H1 (cell line): Measurements from ENCODE around the gene MAN2C1.

ENCODE experiments used
- ATF2 ChIP-seq: IDR thresholded peaks from 2 replicates; pipeline ENCODE4 v1.6.1; 2012; ENCODE audit warnings: low read length, inconsistent platforms
- CEBPB ChIP-seq: IDR thresholded peaks from 2 replicates; pipeline ENCODE4 v1.6.1; 2012; ENCODE audit warnings: low read depth, low read length
- CTCF ChIP-seq, 3 experiments: IDR thresholded peaks; 1 replicate in 2 of 3; 2 replicates in 1 of 3; pipeline versions ENCODE4 v1.5.1 to v1.6.1; 2011; ENCODE audit warnings: low read length in 3 of 3, mild to moderate bottlenecking in 3 of 3, inconsistent platforms in 2 of 3, low read depth in 1 of 3, moderate library complexity in 1 of 3; ENCODE audit not compliant: insufficient read depth in 1 of 3; ENCODE audit errors: control extremely low read depth in 1 of 3
- EZH2 ChIP-seq: fragments of 200-600 bp; sonication (generic); IDR thresholded peaks from 2 replicates; pipeline ENCODE4 v1.7.1; 2012; ENCODE audit warnings: low read depth, mild to moderate bottlenecking, moderate library complexity, low read length, inconsistent platforms; ENCODE audit not compliant: severe bottlenecking
- GABPA ChIP-seq: IDR thresholded peaks from 2 replicates; pipeline ENCODE4 v1.6.1; 2011; ENCODE audit warnings: mild to moderate bottlenecking, low read length, moderate library complexity, borderline replicate concordance; ENCODE audit not compliant: insufficient read depth
- HDAC2 ChIP-seq, 2 experiments: fragments of 300-600 bp in 1 of 2; sonication (generic) in 1 of 2; IDR thresholded peaks; 2 replicates each; pipeline ENCODE4 v1.6.1; 2011 to 2012; ENCODE audit warnings: low read depth in 2 of 2, low read length in 2 of 2, mild to moderate bottlenecking in 2 of 2, moderate library complexity in 2 of 2, borderline replicate concordance in 1 of 2, inconsistent platforms in 1 of 2
- JUN ChIP-seq: IDR thresholded peaks from 2 replicates; pipeline ENCODE4 v1.6.1; 2011; ENCODE audit warnings: low read depth, mild to moderate bottlenecking, improper control_type of control experiment, low read length
- JUND ChIP-seq: IDR thresholded peaks from 2 replicates; pipeline ENCODE4 v1.6.1; 2011; ENCODE audit warnings: mild to moderate bottlenecking, improper control_type of control experiment, low read length
- KDM1A ChIP-seq: fragments of 200-600, 300-600 bp; sonication (generic); IDR thresholded peaks from 2 replicates; pipeline ENCODE4 v1.7.1; 2016; ENCODE audit warnings: mild to moderate bottlenecking, low read length, borderline replicate concordance
- POLR2A ChIP-seq, 2 experiments: IDR thresholded peaks; 1 replicate in 1 of 2; 2 replicates in 1 of 2; pipeline ENCODE4 v1.6.1; 2011; ENCODE audit warnings: low read depth in 2 of 2, low read length in 2 of 2, mild to moderate bottlenecking in 2 of 2; ENCODE audit errors: control extremely low read depth in 1 of 2
- POLR2AphosphoS5 ChIP-seq: IDR thresholded peaks from 2 replicates; pipeline ENCODE4 v1.6.1; 2011; ENCODE audit warnings: low read depth, low read length
- RAD21 ChIP-seq, 2 experiments: IDR thresholded peaks in 1 of 2; conservative IDR thresholded peaks in 1 of 2; 2 replicates each; pipeline ENCODE4 v1.6.1; 2011; ENCODE audit warnings: low read depth in 2 of 2, low read length in 2 of 2, improper control_type of control experiment in 1 of 2, inconsistent platforms in 1 of 2, mild to moderate bottlenecking in 1 of 2, moderate library complexity in 1 of 2
- TEAD4 ChIP-seq: IDR thresholded peaks from 2 replicates; pipeline ENCODE4 v1.6.1; 2012; ENCODE audit warnings: low read depth, low read length, inconsistent platforms, mixed read lengths

DNA sequence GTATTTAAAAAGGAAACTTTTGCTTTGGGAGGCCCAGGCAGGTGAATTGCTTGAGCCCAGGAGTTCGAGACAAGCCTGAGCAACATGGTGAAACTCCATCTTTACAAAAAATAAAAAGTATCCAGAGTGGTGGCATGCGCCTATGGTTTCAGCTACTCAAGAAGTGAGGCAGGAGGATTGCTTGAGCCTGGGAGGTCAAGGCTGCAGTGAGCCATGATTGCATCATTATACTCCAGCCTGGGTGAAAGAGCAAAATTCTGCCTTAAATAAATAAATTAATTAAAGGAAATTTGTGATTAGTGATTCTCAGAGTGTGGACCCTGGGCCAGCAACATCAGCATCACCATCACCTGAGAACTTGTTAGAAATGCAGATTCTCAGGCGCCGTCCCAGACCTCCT, 42.5 kb downstream of the MAN2C1 start:
- TF ChIP-seq CTCF (IDR thresholded peaks at IDR 0.05; ENCODE audit: control extremely low read depth in 1 of 3, insufficient read depth in 1 of 3, low read depth in 1 of 3, low read length in 3 of 3) (no peak), POLR2A (IDR thresholded peaks at IDR 0.05; ENCODE audit: control extremely low read depth in 1 of 2, low read depth in 2 of 2, low read length in 2 of 2) (no peak), EZH2 (no peak), RAD21 (IDR thresholded peaks at IDR 0.05 in 1 of 2, conservative IDR thresholded peaks at IDR 0.05 in 1 of 2; ENCODE audit: low read depth in 2 of 2, low read length in 2 of 2) (no peak), JUND (no peak), TEAD4 (no peak), GABPA (no peak), JUN (no peak), POLR2AphosphoS5 (no peak), CEBPB (no peak), KDM1A (no peak), ATF2 (no peak), HDAC2 (IDR thresholded peaks at IDR 0.05; ENCODE audit: borderline replicate concordance in 1 of 2, low read depth in 2 of 2, low read length in 2 of 2) (no peak)
